Measurements from ENCODE around the gene PITPNB. TPM values are rescaled to one million over a fixed set of nuclear protein-coding genes. Genes with fewer than 3 reads are reported as not detected.

The PITPNB gene
- total and polyA plus RNA-seq, 7 donors, result 20.4 to 135 (median 79.9) TPM

DNA sequence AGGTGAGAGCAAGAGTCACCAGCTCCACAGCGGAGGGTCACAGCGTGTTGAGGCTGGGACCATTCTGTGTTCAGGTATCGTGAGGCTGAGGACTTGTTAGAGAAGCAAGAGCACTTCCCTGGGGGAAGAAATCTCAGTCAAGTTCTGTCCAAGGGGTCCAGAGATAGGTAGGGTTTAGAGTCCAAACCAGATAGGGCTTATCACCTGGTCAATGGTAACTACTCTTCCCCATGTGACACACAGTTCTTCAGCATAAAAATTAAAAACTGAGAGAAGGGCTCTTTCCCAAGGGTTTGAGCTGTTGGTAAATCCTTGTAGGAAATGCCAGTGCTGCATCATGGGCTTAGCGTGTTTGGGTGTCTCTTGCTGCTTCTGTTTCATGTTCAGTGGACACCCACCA is 62.7 kb downstream of the PITPNB start:
- DNase-seq, result no peak
- TF ChIP-seq POLR2A (IDR thresholded peaks at IDR 0.05), result no peak
- no peak for TF ChIP-seq EP300 (IDR thresholded peaks at IDR 0.05)
- no peak for TF ChIP-seq POLR2AphosphoS5 (IDR thresholded peaks at IDR 0.05)
- TF ChIP-seq CTCF (IDR thresholded peaks at IDR 0.05), result no peak
- 97 to 98% methylated on average over 4 of the region's 4 CpGs for WGBS, 2 donors
- Histone ChIP-seq H3K27ac (peak overlapping the region in 3 of 4 donors; percentile 75 to 87 (median 77)), H3K4me3 (no peak overlapping the region), H3K36me3 (peaks cover 11 to 61% (median 20%) of the 10 kb centered on the region in 4 donors), H3K9me3 (no peaks in the 10 kb centered on the region), H3K4me1 (peaks cover 0 to 65% (median 42%) of the 10 kb centered on the region in 4 donors), H3K27me3 (no peaks in the 10 kb centered on the region)
- intact Hi-C loops (cut with DNase I), result no loop called here

- Histone ChIP-seq H3K4me3 (no peak overlapping the region), H3K9me3 (no peaks in the 10 kb centered on the region), H3K27me3 (no peaks in the 10 kb centered on the region), H3K27ac (peak overlapping the region in 3 of 4 donors; percentile 20 to 25 (median 22)), H3K36me3 (peaks cover 12 to 64% (median 26%) of the 10 kb centered on the region in 4 donors), H3K4me1 (peaks cover 0 to 49% (median 36%) of the 10 kb centered on the region in 4 donors)
- DNase-seq, result peak; percentile 56
- 71 to 82% methylated on average over 6 of the region's 6 CpGs for WGBS, 2 donors
- intact Hi-C loops (cut with DNase I), result no loop called here
- TF ChIP-seq POLR2AphosphoS5 (IDR thresholded peaks at IDR 0.05) (peak in 2 of 4 donors; percentile 44 to 48), POLR2A (IDR thresholded peaks at IDR 0.05) (no peak)
Observed at GRCh38 chr22:27853424-27853823, 65.6 kb downstream of the PITPNB start.

GRCh38 chr22:27851974-27852746 is 66.9 kb downstream of the PITPNB start:
- Histone ChIP-seq H3K9me3 (no peaks in the 10 kb centered on the region), H3K27me3 (no peaks in the 10 kb centered on the region), H3K4me3 (no peak overlapping the region), H3K36me3 (peaks cover 12 to 65% (median 29%) of the 10 kb centered on the region in 4 donors), H3K27ac (peak overlapping the region in 1 of 4 donors; percentile 25), H3K4me1 (peaks cover 0 to 37% (median 27%) of the 10 kb centered on the region in 4 donors)
- DNase-seq, result peak; percentile 34
- TF ChIP-seq POLR2AphosphoS5 (IDR thresholded peaks at IDR 0.05), result no peak
- intact Hi-C loops (cut with DNase I), result no loop called here
- WGBS, 2 donors, result 89 to 95% methylated on average over 7 of the region's 7 CpGs

GRCh38 chr22:27850000-27850521 is 69.0 kb downstream of the PITPNB start:
- peak overlapping the region; percentile 34 to 68 (median 50) for H3K27ac ChIP-seq
- H3K27me3 ChIP-seq, result no peaks in the 10 kb centered on the region
- peaks cover 0 to 35% (median 26%) of the 10 kb centered on the region in 4 donors for H3K4me1 ChIP-seq
- H3K9me3 ChIP-seq, result no peaks in the 10 kb centered on the region
- peaks cover 10 to 50% (median 22%) of the 10 kb centered on the region in 4 donors for H3K36me3 ChIP-seq
- TF ChIP-seq EP300 (IDR thresholded peaks at IDR 0.05), result no peak
- TF ChIP-seq POLR2AphosphoS5 (IDR thresholded peaks at IDR 0.05), result no peak
- TF ChIP-seq POLR2A (IDR thresholded peaks at IDR 0.05), result no peak
- TF ChIP-seq CTCF (IDR thresholded peaks at IDR 0.05), result no peak
- H3K4me3 ChIP-seq, result no peak overlapping the region
- peak; percentile 70 for DNase-seq
- 56 to 82% methylated on average over 6 of the region's 6 CpGs for WGBS, 2 donors
- intact Hi-C loops (cut with DNase I), result no loop called here

- intact Hi-C loops (cut with DNase I), result no loop called here
- Histone ChIP-seq H3K27me3 (no peaks in the 10 kb centered on the region), H3K36me3 (peaks cover 10 to 38% (median 19%) of the 10 kb centered on the region in 4 donors), H3K4me1 (peaks cover 0 to 34% (median 20%) of the 10 kb centered on the region in 4 donors), H3K27ac (no peak overlapping the region), H3K4me3 (no peak overlapping the region), H3K9me3 (no peaks in the 10 kb centered on the region)
- DNase-seq, result no peak
- TF ChIP-seq CTCF (IDR thresholded peaks at IDR 0.05), result no peak
- no peak for TF ChIP-seq POLR2A (IDR thresholded peaks at IDR 0.05)
- no peak for TF ChIP-seq EP300 (IDR thresholded peaks at IDR 0.05)
- TF ChIP-seq POLR2AphosphoS5 (IDR thresholded peaks at IDR 0.05), result no peak
- 84 to 94% methylated on average over 1 of the region's 1 CpG for WGBS, 2 donors
Observed at GRCh38 chr22:27848005-27848404, 71.1 kb downstream of the PITPNB start.

All from sigmoid colon (tissue), 7 donors.